Measurements from ENCODE around the gene DGKQ.

The DGKQ gene

GRCh38 chr4:911871-912490 lies 61.4 kb downstream of the DGKQ start:
- Histone ChIP-seq H3K36me3 (ENCODE audit: control insufficient read depth, insufficient read depth, low read length) (peaks cover 18% of the 10 kb centered on the region), H3K9ac (ENCODE audit: low read depth, low read length) (no peak overlapping the region), H3K4me1 (ENCODE audit: control insufficient read depth, insufficient read depth, low read length) (no peaks in the 10 kb centered on the region), H3K4me3 (ENCODE audit: low read depth, low read length) (no peak overlapping the region), H3K27me3 (ENCODE audit: control insufficient read depth, insufficient read depth, low read length) (no peaks in the 10 kb centered on the region), H3K9me3 (ENCODE audit: control insufficient read depth, insufficient read depth, low read length) (no peaks in the 10 kb centered on the region)

GRCh38 chr4:911221-911751 lies 62.1 kb downstream of the DGKQ start:
- Histone ChIP-seq H3K27me3 (ENCODE audit: control insufficient read depth, insufficient read depth, low read length) (no peaks in the 10 kb centered on the region), H3K9me3 (ENCODE audit: control insufficient read depth, insufficient read depth, low read length) (no peaks in the 10 kb centered on the region), H3K9ac (ENCODE audit: low read depth, low read length) (no peak overlapping the region), H3K4me1 (ENCODE audit: control insufficient read depth, insufficient read depth, low read length) (no peaks in the 10 kb centered on the region), H3K36me3 (ENCODE audit: control insufficient read depth, insufficient read depth, low read length) (peaks cover 18% of the 10 kb centered on the region), H3K4me3 (ENCODE audit: low read depth, low read length) (no peak overlapping the region)

- Histone ChIP-seq H3K9me3 (ENCODE audit: control insufficient read depth, insufficient read depth, low read length) (no peaks in the 10 kb centered on the region), H3K36me3 (ENCODE audit: control insufficient read depth, insufficient read depth, low read length) (peaks cover 18% of the 10 kb centered on the region), H3K27me3 (ENCODE audit: control insufficient read depth, insufficient read depth, low read length) (no peaks in the 10 kb centered on the region), H3K9ac (ENCODE audit: low read depth, low read length) (no peak overlapping the region), H3K4me3 (ENCODE audit: low read depth, low read length) (no peak overlapping the region), H3K4me1 (ENCODE audit: control insufficient read depth, insufficient read depth, low read length) (no peaks in the 10 kb centered on the region)
Measured at GRCh38 chr4:910366-911091, 62.8 kb downstream of the DGKQ start.

GRCh38 chr4:909821-910220 lies 63.5 kb downstream of the DGKQ start:
- Histone ChIP-seq H3K4me1 (ENCODE audit: control insufficient read depth, insufficient read depth, low read length) (no peaks in the 10 kb centered on the region), H3K27me3 (ENCODE audit: control insufficient read depth, insufficient read depth, low read length) (no peaks in the 10 kb centered on the region), H3K36me3 (ENCODE audit: control insufficient read depth, insufficient read depth, low read length) (peaks cover 18% of the 10 kb centered on the region), H3K4me3 (ENCODE audit: low read depth, low read length) (no peak overlapping the region), H3K9ac (ENCODE audit: low read depth, low read length) (no peak overlapping the region), H3K9me3 (ENCODE audit: control insufficient read depth, insufficient read depth, low read length) (no peaks in the 10 kb centered on the region)

- Histone ChIP-seq H3K4me1 (ENCODE audit: control insufficient read depth, insufficient read depth, low read length) (no peaks in the 10 kb centered on the region), H3K9me3 (ENCODE audit: control insufficient read depth, insufficient read depth, low read length) (no peaks in the 10 kb centered on the region), H3K4me3 (ENCODE audit: low read depth, low read length) (no peak overlapping the region), H3K36me3 (ENCODE audit: control insufficient read depth, insufficient read depth, low read length) (peaks cover 18% of the 10 kb centered on the region), H3K27me3 (ENCODE audit: control insufficient read depth, insufficient read depth, low read length) (no peaks in the 10 kb centered on the region), H3K9ac (ENCODE audit: low read depth, low read length) (no peak overlapping the region)
Measured at GRCh38 chr4:909131-909571, 64.2 kb downstream of the DGKQ start.
